Stomach (tissue), 4 donors: Measurements from ENCODE around the gene ZNF185.

Experiments
- CTCF ChIP-seq, 7 experiments: fragments of 450-650 bp in 4 of 7; fragments of 200-600 bp in 3 of 7; sonication (generic) in 3 of 7; IDR thresholded peaks; one replicate each; pipeline ENCODE4 v1.5.1; 2016 to 2019; ENCODE audit warnings: antibody characterized with exemption in 7 of 7, control low read depth in 2 of 7, mild to moderate bottlenecking in 1 of 7
- EP300 ChIP-seq: sonication (generic); formaldehyde crosslinking; IDR thresholded peaks from one replicate; pipeline ENCODE4 v1.6.1; 2017; ENCODE audit warnings: antibody characterized with exemption
- POLR2A ChIP-seq, 4 donors: fragments of 450-650 bp; IDR thresholded peaks; one replicate each; pipeline ENCODE4 v1.6.1; 2016; ENCODE audit warnings: antibody characterized with exemption in 4 of 4, control low read depth in 2 of 4, mild to moderate bottlenecking in 1 of 4, moderate library complexity in 1 of 4
- POLR2AphosphoS5 ChIP-seq, 3 donors: sonication (generic); formaldehyde crosslinking; IDR thresholded peaks; one replicate each; pipeline ENCODE4 v1.6.1; 2016; ENCODE audit warnings: antibody characterized with exemption in 3 of 3

GRCh38 chrX:152871260-152871659 lies 26.6 kb upstream of the ZNF185 start:
- no peak for TF ChIP-seq POLR2A (IDR thresholded peaks at IDR 0.05)
- no peak for TF ChIP-seq POLR2AphosphoS5 (IDR thresholded peaks at IDR 0.05)
- no peak for TF ChIP-seq CTCF (IDR thresholded peaks at IDR 0.05)
- no peak for TF ChIP-seq EP300
